GM12878 (cell line): ENCODE measurements around the gene PDF. TPM values are rescaled to one million over a fixed set of nuclear protein-coding genes. Genes with fewer than 3 reads are reported as not detected.

Experiments used
- ATAC-seq: fragments of 200-7000 bp; cut with Tn5 transposase; 3 replicates; pipeline ENCODE4 v1.9.1; 2020; ENCODE audit warnings: mild to moderate bottlenecking, moderate library complexity
- BruUV-seq: library from RNA; stranded (reverse); fragments of 400-500 nt; replicated peaks from 2 replicates; lab custom pipeline; 2021; lab: Mats Ljungman, UMichigan
- CTCF ChIA-PET: fragments of 300-600 bp; sonication (Branson Sonifier 250); formaldehyde crosslinking; extraction: SDS; loops from one replicate; lab custom pipeline; 2021; ENCODE audit warnings: inconsistent platforms; lab: Yijun Ruan, JAX
- POLR2A ChIA-PET: fragments of 350-600 bp; formaldehyde crosslinking; extraction: SDS; loops from one replicate; lab custom pipeline; 2021; ENCODE audit warnings: inconsistent platforms; lab: Charles Lee
- RAD21 ChIA-PET: fragments of 300-600 bp; sonication (Branson Sonifier 250); formaldehyde crosslinking; loops from one replicate; lab custom pipeline; 2023; ENCODE audit warnings: antibody characterized with exemption; ENCODE audit not compliant: unreplicated experiment; lab: Charles Lee
- SMC1A ChIA-PET: fragments of 300-600 bp; sonication (Branson Sonifier 250); formaldehyde crosslinking; loops from one replicate; lab custom pipeline; 2023; ENCODE audit not compliant: unreplicated experiment, uncharacterized antibody; lab: Charles Lee
- DNase-seq: peaks from one replicate; pipeline ENCODE4 v3.0.0-alpha.2; 2011; ENCODE audit warnings: low read depth, low spot score
- FAIRE-seq: peaks from 3 replicates; lab custom pipeline; 2011; peaks lifted over from hg19 to GRCh38; lab: Jason Lieb, UNC
- H2AFZ ChIP-seq: 2 replicates; pipeline ENCODE4 v1.6.0; 2011; ENCODE audit warnings: low read depth, low read length, control low read depth; ENCODE audit not compliant: control insufficient read depth
- H3K27ac ChIP-seq: 2 replicates; pipeline ENCODE4 v1.5.1; 2011; ENCODE audit warnings: control low read depth; ENCODE audit not compliant: control insufficient read depth, insufficient read depth
- H3K27me3 ChIP-seq, 2 experiments: replicated peaks in 1 of 2; 2 replicates each; pipeline versions ENCODE4 v1.6.0 to v1.6.1; 2011; ENCODE audit warnings: low read length in 1 of 2; ENCODE audit not compliant: control insufficient read depth in 2 of 2, insufficient read depth in 2 of 2
- H3K36me3 ChIP-seq, 2 experiments: 2 replicates each; pipeline ENCODE4 v1.5.1; 2011; ENCODE audit warnings: low read length in 1 of 2; ENCODE audit not compliant: control insufficient read depth in 2 of 2, insufficient read depth in 2 of 2
- H3K4me1 ChIP-seq: 2 replicates; pipeline ENCODE4 v1.6.1; 2011; ENCODE audit warnings: mild to moderate bottlenecking, low read length, moderate library complexity, mixed read lengths; ENCODE audit not compliant: control insufficient read depth, insufficient read depth
- H3K4me2 ChIP-seq: 2 replicates; pipeline ENCODE4 v1.6.0; 2011; ENCODE audit warnings: control low read depth; ENCODE audit not compliant: control insufficient read depth, insufficient read depth
- H3K4me3 ChIP-seq: fragments of 200-600 bp; sonication (generic); 2 replicates; pipeline ENCODE4 v1.5.1; 2016
- H3K79me2 ChIP-seq: 2 replicates; pipeline ENCODE4 v1.6.0; 2011; ENCODE audit warnings: low read length; ENCODE audit not compliant: control insufficient read depth, insufficient read depth
- H3K9ac ChIP-seq: 2 replicates; pipeline ENCODE4 v1.8.0; 2011; ENCODE audit warnings: low read length, control low read depth, mixed read lengths; ENCODE audit not compliant: control insufficient read depth, insufficient read depth
- H3K9me3 ChIP-seq: replicated peaks from 3 replicates; pipeline ENCODE4 v1.5.1; 2011; ENCODE audit warnings: mild to moderate bottlenecking, low read length; ENCODE audit not compliant: control insufficient read depth, insufficient read depth
- H4K20me1 ChIP-seq: 2 replicates; pipeline ENCODE4 v1.6.0; 2011; ENCODE audit not compliant: control insufficient read depth, insufficient read depth
- HDGF ChIP-seq: fragments of 450-650 bp; IDR thresholded peaks from 2 replicates; pipeline ENCODE4 v1.6.1; 2016; ENCODE audit warnings: antibody characterized with exemption
- IKZF2 ChIP-seq, 2 experiments: fragments of 450-650 bp; IDR thresholded peaks; 2 replicates each; pipeline ENCODE4 v1.6.1; 2017; ENCODE audit warnings: mild to moderate bottlenecking in 2 of 2, moderate library complexity in 2 of 2
- PAX8 ChIP-seq: fragments of 450-650 bp; IDR thresholded peaks from 2 replicates; pipeline ENCODE4 v1.6.1; 2017; ENCODE audit warnings: mild to moderate bottlenecking, moderate library complexity
- POLR2AphosphoS5 ChIP-seq: IDR thresholded peaks from 2 replicates; pipeline ENCODE4 v1.6.1; 2011; ENCODE audit warnings: mild to moderate bottlenecking, low read length, inconsistent platforms
- SMC3 ChIP-seq: IDR thresholded peaks from 2 replicates; pipeline ENCODE4 v1.6.1; 2011; ENCODE audit warnings: low read length, improper control_type of control experiment, borderline replicate concordance
- WGBS: methylation state at CpG from one replicate; pipeline ENCODE4 v1.1.6; 2016; ENCODE audit warnings: low lambda C conversion rate; ENCODE audit not compliant: insufficient replicate concordance, insufficient coverage; ENCODE audit errors: missing lambda C conversion rate; 5-methylcytosine and 5-hydroxymethylcytosine counted together
- in situ Hi-C: fragments of 300-500 bp; cut with MboI; formaldehyde crosslinking; loops from 9 replicates; pipeline ENCODE4 v1.14.3; 2018; ENCODE audit warnings: mixed read lengths
- intact Hi-C: fragments of 100-400 bp; cut with micrococcal nuclease; formaldehyde crosslinking; loops from one replicate; pipeline ENCODE4 v1.14.2; 2022; ENCODE audit not compliant: unreplicated experiment
- polyA plus RNA-seq, 11 experiments: library from polyadenylated mRNA; depleted of rRNA in 4 of 11; unstranded in 6 of 11; stranded (reverse) in 5 of 11; fragments of >200 nt; fragmentation: Nextera tagmentation in 4 of 11; fragmentation: Illumina TruSeq in 1 of 11; extraction: Ambion mirVana in 4 of 11; extraction: Trizol in 1 of 11; gene quantifications; 1 replicate in 1 of 11; 2 replicates in 10 of 11; pipeline versions ENCODE4 v1.2.1 to v1.2.3, GENCODE V29; 2011 to 2016; ENCODE audit warnings: inconsistent platforms in 2 of 11, missing spikeins in 2 of 11, low read depth in 1 of 11
- total RNA-seq, 4 experiments: library from RNA; depleted of rRNA in 3 of 4; stranded (reverse); fragments of >200 nt in 3 of 4; fragmentation: Illumina TruSeq in 1 of 4; extraction: Trizol in 1 of 4; gene quantifications; 2 replicates each; pipeline versions ENCODE4 v1.2.1 to v1.2.3, GENCODE V29; 2013 to 2021
- TF ChIP-seq, protein P1 (sequence below): fragments of 450-650 bp; IDR thresholded peaks from 2 replicates; pipeline ENCODE4 v1.6.1; 2014; ENCODE audit warnings: mild to moderate bottlenecking
- TF ChIP-seq, protein P2 (sequence below): IDR thresholded peaks from 2 replicates; pipeline ENCODE4 v1.6.1; 2012; ENCODE audit warnings: improper control_type of control experiment, low read depth, low read length; ENCODE audit not compliant: insufficient replicate concordance

PDF gene
- total and polyA plus RNA-seq, 10 of the 15 experiments (the other 5 are each of a cell fraction or from before 2014, with no cell fraction given): 0.13 to 44.1 (median 16.7) TPM

DNA sequence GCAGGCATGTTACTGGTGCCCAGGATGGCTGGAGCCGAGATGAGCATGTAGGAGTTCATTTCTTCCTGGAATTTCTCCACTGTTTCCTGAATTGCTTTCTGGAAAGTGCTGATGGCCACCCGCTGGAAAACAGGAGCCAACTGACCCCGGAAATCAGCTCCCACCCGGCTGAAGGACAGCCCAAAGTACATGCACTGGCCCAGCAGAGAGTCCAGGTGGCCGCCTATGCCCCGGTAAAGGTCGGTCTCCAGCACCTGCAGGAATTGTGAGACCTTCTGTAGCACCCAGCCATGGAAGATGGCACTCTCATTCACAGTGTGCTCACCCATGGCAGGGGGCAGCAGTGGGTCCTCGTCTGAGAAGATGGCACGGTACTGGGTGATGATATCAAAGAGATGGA, 4.3 kb upstream of the PDF start:
- no peak overlapping the region for H2AFZ ChIP-seq
- no peak for DNase-seq
- CTCF ChIA-PET: no interaction called here
- H3K4me2 ChIP-seq: no peak overlapping the region
- no peaks in the 10 kb centered on the region for H3K9me3 ChIP-seq
- in situ Hi-C loops: no loop called here
- POLR2A ChIA-PET: no interaction called here
- TF ChIP-seq, protein P1, sequence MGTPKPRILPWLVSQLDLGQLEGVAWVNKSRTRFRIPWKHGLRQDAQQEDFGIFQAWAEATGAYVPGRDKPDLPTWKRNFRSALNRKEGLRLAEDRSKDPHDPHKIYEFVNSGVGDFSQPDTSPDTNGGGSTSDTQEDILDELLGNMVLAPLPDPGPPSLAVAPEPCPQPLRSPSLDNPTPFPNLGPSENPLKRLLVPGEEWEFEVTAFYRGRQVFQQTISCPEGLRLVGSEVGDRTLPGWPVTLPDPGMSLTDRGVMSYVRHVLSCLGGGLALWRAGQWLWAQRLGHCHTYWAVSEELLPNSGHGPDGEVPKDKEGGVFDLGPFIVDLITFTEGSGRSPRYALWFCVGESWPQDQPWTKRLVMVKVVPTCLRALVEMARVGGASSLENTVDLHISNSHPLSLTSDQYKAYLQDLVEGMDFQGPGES: no peak
- no peak for TF ChIP-seq PAX8
- TF ChIP-seq HDGF: no peak
- TF ChIP-seq SMC3: no peak
- TF ChIP-seq, protein P2, sequence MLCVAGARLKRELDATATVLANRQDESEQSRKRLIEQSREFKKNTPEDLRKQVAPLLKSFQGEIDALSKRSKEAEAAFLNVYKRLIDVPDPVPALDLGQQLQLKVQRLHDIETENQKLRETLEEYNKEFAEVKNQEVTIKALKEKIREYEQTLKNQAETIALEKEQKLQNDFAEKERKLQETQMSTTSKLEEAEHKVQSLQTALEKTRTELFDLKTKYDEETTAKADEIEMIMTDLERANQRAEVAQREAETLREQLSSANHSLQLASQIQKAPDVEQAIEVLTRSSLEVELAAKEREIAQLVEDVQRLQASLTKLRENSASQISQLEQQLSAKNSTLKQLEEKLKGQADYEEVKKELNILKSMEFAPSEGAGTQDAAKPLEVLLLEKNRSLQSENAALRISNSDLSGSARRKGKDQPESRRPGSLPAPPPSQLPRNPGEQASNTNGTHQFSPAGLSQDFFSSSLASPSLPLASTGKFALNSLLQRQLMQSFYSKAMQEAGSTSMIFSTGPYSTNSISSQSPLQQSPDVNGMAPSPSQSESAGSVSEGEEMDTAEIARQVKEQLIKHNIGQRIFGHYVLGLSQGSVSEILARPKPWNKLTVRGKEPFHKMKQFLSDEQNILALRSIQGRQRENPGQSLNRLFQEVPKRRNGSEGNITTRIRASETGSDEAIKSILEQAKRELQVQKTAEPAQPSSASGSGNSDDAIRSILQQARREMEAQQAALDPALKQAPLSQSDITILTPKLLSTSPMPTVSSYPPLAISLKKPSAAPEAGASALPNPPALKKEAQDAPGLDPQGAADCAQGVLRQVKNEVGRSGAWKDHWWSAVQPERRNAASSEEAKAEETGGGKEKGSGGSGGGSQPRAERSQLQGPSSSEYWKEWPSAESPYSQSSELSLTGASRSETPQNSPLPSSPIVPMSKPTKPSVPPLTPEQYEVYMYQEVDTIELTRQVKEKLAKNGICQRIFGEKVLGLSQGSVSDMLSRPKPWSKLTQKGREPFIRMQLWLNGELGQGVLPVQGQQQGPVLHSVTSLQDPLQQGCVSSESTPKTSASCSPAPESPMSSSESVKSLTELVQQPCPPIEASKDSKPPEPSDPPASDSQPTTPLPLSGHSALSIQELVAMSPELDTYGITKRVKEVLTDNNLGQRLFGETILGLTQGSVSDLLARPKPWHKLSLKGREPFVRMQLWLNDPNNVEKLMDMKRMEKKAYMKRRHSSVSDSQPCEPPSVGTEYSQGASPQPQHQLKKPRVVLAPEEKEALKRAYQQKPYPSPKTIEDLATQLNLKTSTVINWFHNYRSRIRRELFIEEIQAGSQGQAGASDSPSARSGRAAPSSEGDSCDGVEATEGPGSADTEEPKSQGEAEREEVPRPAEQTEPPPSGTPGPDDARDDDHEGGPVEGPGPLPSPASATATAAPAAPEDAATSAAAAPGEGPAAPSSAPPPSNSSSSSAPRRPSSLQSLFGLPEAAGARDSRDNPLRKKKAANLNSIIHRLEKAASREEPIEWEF: no peak
- no peak for TF ChIP-seq POLR2AphosphoS5
- TF ChIP-seq IKZF2 (IDR thresholded peaks at IDR 0.05): no peak
- TF ChIP-seq, all 136 proteins: peak for 0
- H3K27me3 ChIP-seq: no peaks in the 10 kb centered on the region
- RAD21 ChIA-PET: no interaction called here
- no peak overlapping the region for H3K9ac ChIP-seq
- peaks cover 31% of the 10 kb centered on the region for H3K79me2 ChIP-seq
- H3K4me1 ChIP-seq: peaks cover 5% of the 10 kb centered on the region
- no TSS peak for BruUV-seq
- FAIRE-seq: no peak
- H3K27ac ChIP-seq: no peak overlapping the region
- H4K20me1 ChIP-seq: no peaks in the 10 kb centered on the region
- H3K36me3 ChIP-seq: peaks cover 11 to 20% of the 10 kb centered on the region in 2 experiments; a peak in 3 of 4 replicates
- 96% methylated on average over 9 of the region's 9 CpGs for WGBS
- ATAC-seq: no peak
- SMC1A ChIA-PET: no interaction called here
- H3K4me3 ChIP-seq: no peak overlapping the region
- intact Hi-C loops: loop anchor here (10.0 kb wide), 1 partner anchor 420 kb away; the partner anchor contains the start of gene NOB1
